ENCODE measurements around the gene WNK2.

WNK2 gene

DNA sequence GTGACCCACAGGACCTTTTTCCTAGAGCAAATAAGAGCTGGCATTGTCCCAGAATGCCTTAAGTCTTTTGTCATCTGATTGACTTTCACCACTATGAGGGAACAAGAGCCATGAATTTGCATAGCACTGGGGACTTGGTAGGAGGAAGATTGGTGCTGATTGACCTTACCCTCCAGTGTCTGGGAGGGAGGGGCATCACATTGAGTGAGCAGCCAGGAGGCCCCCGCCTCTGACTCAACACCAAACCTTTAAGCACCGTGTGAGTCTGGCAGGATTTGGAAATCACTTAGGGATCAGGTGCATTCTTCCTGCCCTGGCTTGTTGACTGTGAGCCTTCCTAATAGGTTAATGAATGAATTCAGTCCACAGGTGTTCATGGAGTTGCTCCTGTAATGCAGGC, 40.7 kb downstream of the WNK2 start:
- CTCF ChIA-PET = interaction anchor here (0.5 kb wide), 1 partner anchor 54 kb away, joined by 3 read pairs; no protein-coding TSS in a partner anchor
- H3K27ac ChIP-seq = peak overlapping the region; percentile 90
- TF ChIP-seq CTCF (conservative IDR thresholded peaks at IDR 0.05; ENCODE audit: low read depth) = no peak
- POLR2A ChIA-PET (ENCODE audit: low non-redundant PET) = no interaction called here
- peak; percentile 99 for DNase-seq (ENCODE audit: low spot score)

- ChIA-PET CTCF (no interaction called here), POLR2A (ENCODE audit: low non-redundant PET) (no interaction called here)
Observed at GRCh38 chr9:93225417-93225816, 41.5 kb downstream of the WNK2 start.

GRCh38 chr9:93225892-93226291, 42.0 kb downstream of the WNK2 start:
- ChIA-PET CTCF (interaction anchor here (1.4 kb wide), 1 partner anchor 32 kb away, joined by 4 read pairs; no protein-coding TSS in a partner anchor), POLR2A (ENCODE audit: low non-redundant PET) (interaction anchor here (0.6 kb wide), 1 partner anchor 33 kb away, joined by 3 read pairs; no protein-coding TSS in a partner anchor)
- H3K27ac ChIP-seq = no peak overlapping the region
- no peak for DNase-seq (ENCODE audit: low spot score)
- no peak for TF ChIP-seq CTCF (conservative IDR thresholded peaks at IDR 0.05; ENCODE audit: low read depth)

More at GRCh38 chr9:93225417-93225816, 41.5 kb downstream of the WNK2 start:
- peak overlapping the region; percentile 90 for H3K27ac ChIP-seq
- no peak for TF ChIP-seq CTCF (conservative IDR thresholded peaks at IDR 0.05; ENCODE audit: low read depth)
- no peak for DNase-seq (ENCODE audit: low spot score)

- no peak for DNase-seq (ENCODE audit: low spot score)
- TF ChIP-seq CTCF (conservative IDR thresholded peaks at IDR 0.05; ENCODE audit: low read depth) = no peak
- ChIA-PET POLR2A (ENCODE audit: low non-redundant PET) (no interaction called here), CTCF (interaction anchor here (0.6 to 1.4 kb wide), 3 partner anchors 31 to 447 kb away, joined by 3 to 4 read pairs (median 3); no protein-coding TSS in a partner anchor)
- no peak overlapping the region for H3K27ac ChIP-seq
Observed at GRCh38 chr9:93226819-93227218, 42.9 kb downstream of the WNK2 start.

DNA sequence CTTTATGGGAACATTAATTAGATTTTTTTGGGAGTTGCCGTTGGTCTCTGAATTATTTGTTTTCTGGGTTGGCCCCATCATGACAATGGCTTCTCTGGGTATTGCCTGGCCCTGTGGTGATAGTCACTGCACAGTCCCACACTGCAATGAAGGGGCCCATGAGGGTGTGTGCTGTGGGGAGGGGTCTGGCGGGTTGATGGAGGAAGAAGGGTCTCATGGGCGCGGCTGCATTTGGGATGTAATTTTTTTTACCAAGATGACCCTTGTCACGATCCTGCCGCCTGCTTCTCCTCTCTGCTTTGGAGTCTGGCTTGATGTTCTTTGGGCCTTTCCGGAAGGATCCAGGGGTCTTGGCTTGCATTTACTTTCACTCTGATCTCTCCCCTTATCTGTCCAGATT, 44.1 kb downstream of the WNK2 start:
- H3K27ac ChIP-seq = no peak overlapping the region
- ChIA-PET CTCF (no interaction called here), POLR2A (ENCODE audit: low non-redundant PET) (no interaction called here)
- DNase-seq (ENCODE audit: low spot score) = no peak
- no peak for TF ChIP-seq CTCF (conservative IDR thresholded peaks at IDR 0.05; ENCODE audit: low read depth)

DNA sequence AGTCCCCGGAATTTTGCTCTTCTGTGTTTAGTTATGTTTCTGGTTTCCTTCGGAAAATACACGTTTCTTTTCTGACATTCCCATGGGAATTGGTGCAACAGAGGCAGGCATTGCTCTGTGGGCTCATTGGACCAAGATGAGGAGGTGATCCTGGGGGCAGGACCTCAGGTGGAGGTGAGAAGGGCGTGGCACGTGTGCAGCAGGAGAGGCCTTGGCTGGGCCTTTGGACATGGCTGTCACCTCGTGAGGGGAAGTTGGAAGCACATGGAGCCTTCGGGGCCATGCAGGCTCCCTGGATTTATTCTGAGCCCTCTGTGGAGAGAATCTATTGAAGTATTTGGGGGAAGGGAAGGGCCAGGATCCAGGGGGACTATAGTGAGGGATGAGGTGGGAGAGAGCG, 44.5 kb downstream of the WNK2 start:
- DNase-seq (ENCODE audit: low spot score) = no peak
- ChIA-PET CTCF (no interaction called here), POLR2A (ENCODE audit: low non-redundant PET) (no interaction called here)
- no peak for TF ChIP-seq CTCF (conservative IDR thresholded peaks at IDR 0.05; ENCODE audit: low read depth)
- H3K27ac ChIP-seq = no peak overlapping the region

Measured in RWPE1 (cell line).